ENCODE data around the gene GPR108.
"Not testable (repeated sequence)": the region's sequence is repeated elsewhere in the genome, so short reads cannot be mapped to it uniquely, and the experiment has no call there.

The GPR108 gene

GRCh38 chr19:6721138-6721474, 16.3 kb downstream of the GPR108 start:
- DNase-seq (ENCODE audit: low read depth, low spot score) = no peak

GRCh38 chr19:6720369-6721137, 16.8 kb downstream of the GPR108 start, which contains the start of gene C3:
TSS of gene C3 (minus strand) at chr19:6720650. CDS start at chr19:6720589, 61 bp downstream.
- DNase-seq (ENCODE audit: low read depth, low spot score) = no peak

GRCh38 chr19:6719992-6720368, 17.4 kb downstream of the GPR108 start:
- DNase-seq (ENCODE audit: low read depth, low spot score) = no peak

GRCh38 chr19:6719540-6719861, 17.9 kb downstream of the GPR108 start:
- DNase-seq (ENCODE audit: low read depth, low spot score) = no peak

- DNase-seq (ENCODE audit: low read depth, low spot score) = no peak
Observed at GRCh38 chr19:6718741-6719539, 18.4 kb downstream of the GPR108 start.

- DNase-seq (ENCODE audit: low read depth, low spot score) = no peak
Observed at GRCh38 chr19:6718111-6718740, 19.2 kb downstream of the GPR108 start.

- DNase-seq (ENCODE audit: low read depth, low spot score) = no peak
Observed at GRCh38 chr19:6717441-6717971, 19.9 kb downstream of the GPR108 start.

GRCh38 chr19:6717036-6717435, 20.3 kb downstream of the GPR108 start:
- DNase-seq (ENCODE audit: low read depth, low spot score) = no peak

GRCh38 chr19:6716610-6716970, 20.8 kb downstream of the GPR108 start:
- DNase-seq (ENCODE audit: low read depth, low spot score) = no peak

- no peak for DNase-seq (ENCODE audit: low read depth, low spot score)
Observed at GRCh38 chr19:6714749-6715555, 22.4 kb downstream of the GPR108 start.

- DNase-seq (ENCODE audit: low read depth, low spot score) = no peak
Observed at GRCh38 chr19:6713773-6714692, 23.3 kb downstream of the GPR108 start.

- DNase-seq (ENCODE audit: low read depth, low spot score) = no peak
Observed at GRCh38 chr19:6712692-6713670, 24.4 kb downstream of the GPR108 start.

GRCh38 chr19:6712231-6712630, 25.1 kb downstream of the GPR108 start:
- DNase-seq (ENCODE audit: low read depth, low spot score) = no peak

GRCh38 chr19:6711605-6712004, 25.8 kb downstream of the GPR108 start:
- DNase-seq (ENCODE audit: low read depth, low spot score) = no peak

- no peak for DNase-seq (ENCODE audit: low read depth, low spot score)
Observed at GRCh38 chr19:6711078-6711361, 26.4 kb downstream of the GPR108 start.

- no peak for DNase-seq (ENCODE audit: low read depth, low spot score)
Observed at GRCh38 chr19:6710273-6711077, 26.9 kb downstream of the GPR108 start.

GRCh38 chr19:6709549-6709948, 27.8 kb downstream of the GPR108 start:
- DNase-seq (ENCODE audit: low read depth, low spot score) = no peak

- DNase-seq (ENCODE audit: low read depth, low spot score) = not testable (repeated sequence)
Observed at GRCh38 chr19:6708913-6709312, 28.5 kb downstream of the GPR108 start.

GRCh38 chr19:6708346-6708745, 29.0 kb downstream of the GPR108 start:
- DNase-seq (ENCODE audit: low read depth, low spot score) = no peak
